GM12874 (cell line): ENCODE measurements around the gene TBC1D24.
A peak's percentile ranks its signal among the peaks of the same experiment; 100 is the strongest.

ENCODE experiments used
- TF ChIP-seq, protein P1 (sequence below): IDR thresholded peaks from 2 replicates; pipeline ENCODE4 v1.5.1; 2011; ENCODE audit warnings: low read depth, mild to moderate bottlenecking, control low read depth, low read length, moderate library complexity; ENCODE audit not compliant: insufficient read depth

The TBC1D24 gene

DNA sequence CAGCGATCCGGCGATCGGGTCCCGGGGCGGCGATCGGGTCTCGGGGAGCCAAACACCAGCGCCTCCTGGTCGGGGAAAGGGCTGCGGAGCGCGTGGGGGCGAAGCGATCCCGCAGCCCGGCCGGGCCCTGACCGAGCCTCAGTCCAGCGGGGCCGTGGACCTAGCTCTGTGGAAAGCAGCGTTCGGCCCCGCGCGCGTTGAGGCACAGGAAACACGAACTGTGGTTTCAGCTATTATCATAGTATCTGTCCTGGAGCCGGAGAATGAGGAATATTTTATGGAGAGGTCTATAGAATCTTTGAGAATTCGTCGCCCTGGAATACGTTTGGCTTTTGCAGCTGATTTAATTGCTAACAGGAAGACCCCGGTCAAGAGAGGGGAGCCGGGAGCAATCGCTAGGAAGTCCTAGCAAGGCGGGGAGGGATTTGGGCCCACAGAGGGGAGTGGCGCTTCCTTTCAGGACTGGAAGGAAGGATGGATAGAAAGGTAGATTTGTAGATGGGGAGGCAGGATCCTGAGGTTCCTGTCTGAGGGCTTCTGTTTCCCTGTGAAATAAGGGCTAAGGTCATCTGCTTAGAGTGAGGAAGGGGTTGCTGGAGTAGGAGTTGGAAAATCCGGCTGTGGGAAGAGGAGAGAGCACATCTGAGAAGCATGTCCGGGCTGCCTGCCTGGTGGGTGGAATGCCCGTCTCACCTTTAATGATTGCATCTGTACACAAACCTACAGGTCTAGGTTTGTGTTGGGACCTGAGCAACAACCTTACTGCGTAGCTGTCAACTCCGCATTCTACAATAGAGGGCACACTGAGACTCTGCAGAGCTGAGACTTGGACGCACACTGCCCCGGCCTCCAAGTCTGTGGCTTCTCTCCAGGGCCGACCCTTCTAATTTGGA, 44.9 kb upstream of the TBC1D24 start:
- TF ChIP-seq, protein P1, sequence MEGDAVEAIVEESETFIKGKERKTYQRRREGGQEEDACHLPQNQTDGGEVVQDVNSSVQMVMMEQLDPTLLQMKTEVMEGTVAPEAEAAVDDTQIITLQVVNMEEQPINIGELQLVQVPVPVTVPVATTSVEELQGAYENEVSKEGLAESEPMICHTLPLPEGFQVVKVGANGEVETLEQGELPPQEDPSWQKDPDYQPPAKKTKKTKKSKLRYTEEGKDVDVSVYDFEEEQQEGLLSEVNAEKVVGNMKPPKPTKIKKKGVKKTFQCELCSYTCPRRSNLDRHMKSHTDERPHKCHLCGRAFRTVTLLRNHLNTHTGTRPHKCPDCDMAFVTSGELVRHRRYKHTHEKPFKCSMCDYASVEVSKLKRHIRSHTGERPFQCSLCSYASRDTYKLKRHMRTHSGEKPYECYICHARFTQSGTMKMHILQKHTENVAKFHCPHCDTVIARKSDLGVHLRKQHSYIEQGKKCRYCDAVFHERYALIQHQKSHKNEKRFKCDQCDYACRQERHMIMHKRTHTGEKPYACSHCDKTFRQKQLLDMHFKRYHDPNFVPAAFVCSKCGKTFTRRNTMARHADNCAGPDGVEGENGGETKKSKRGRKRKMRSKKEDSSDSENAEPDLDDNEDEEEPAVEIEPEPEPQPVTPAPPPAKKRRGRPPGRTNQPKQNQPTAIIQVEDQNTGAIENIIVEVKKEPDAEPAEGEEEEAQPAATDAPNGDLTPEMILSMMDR: peak; percentile 34; the same call in 1 of the 2 replicates

DNA sequence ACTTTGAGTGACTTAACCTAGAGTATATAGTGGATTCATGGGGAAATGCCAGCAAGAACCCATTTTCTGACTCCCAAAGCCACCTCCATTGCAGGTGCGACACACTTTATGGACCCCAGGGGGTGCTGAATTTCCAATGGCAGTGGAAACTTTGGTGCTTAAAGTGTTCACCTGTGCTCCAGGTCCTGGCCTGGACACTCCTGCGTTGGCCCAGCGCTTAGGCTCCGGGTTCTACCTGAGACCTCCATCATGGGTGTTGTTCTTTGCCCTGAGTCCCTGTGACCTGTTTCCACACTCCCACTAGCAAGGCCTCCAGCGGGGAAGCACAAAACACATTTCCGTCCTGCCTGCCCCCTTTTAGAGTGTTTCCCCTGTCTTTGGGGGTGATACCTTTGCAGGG, 42.6 kb upstream of the TBC1D24 start:
- TF ChIP-seq, protein P1: 0 out of 2 replicates have a peak, but pooled peaks have one; percentile 9

DNA sequence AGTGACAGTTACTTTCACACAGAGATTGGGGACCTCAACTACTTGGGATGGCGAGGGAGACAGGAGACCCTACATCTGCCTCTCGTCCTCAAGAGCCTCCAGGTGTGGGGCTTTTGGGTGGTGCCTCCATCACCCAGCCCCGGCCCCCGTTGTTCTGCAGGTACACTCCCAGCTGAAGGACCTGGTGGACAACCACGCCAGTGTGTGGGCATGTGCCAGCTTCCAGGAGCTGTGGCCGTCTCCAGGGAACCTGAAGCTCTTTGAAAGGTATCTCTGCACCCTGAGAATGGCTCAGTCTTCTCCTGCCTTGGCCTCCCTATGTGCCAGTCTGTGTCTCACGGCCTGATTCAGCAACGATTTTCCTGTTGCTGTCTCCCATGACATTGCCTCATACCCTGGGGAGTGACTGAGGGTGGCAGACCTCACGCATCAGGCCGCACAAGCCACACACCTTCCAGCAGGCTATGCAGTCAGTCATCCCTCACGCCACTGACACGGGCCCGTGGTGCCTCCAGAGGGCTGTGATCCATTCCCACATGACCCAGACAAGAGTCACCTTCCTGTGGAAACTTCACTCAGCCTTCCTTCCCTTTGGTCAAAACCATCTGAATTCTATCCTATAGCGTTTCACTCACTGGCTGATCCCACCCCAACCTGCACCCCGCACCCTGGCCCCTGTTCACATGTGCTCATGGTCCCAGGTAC, 42.0 kb upstream of the TBC1D24 start:
- TF ChIP-seq, protein P1: no peak

DNA sequence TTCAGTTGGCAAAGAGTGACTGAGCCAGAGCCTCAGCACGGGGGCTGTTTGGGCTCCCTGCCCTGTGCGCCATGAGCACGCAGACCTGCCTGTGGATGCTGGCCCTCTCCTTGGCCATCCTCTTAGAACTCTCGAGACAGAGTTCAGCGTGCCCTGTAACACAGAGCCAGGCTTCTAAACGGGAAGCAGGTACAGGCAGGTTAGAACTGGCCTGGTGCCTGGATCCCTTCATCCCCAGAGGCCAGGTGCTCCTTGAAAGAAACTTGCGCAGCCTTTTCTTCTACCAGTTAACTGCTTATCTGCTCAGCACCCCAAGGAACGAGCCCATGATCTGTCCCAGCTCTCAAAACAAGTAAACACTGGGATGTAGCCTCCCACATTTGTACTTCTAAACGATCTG, 38.8 kb upstream of the TBC1D24 start:
- TF ChIP-seq, protein P1: no peak

DNA sequence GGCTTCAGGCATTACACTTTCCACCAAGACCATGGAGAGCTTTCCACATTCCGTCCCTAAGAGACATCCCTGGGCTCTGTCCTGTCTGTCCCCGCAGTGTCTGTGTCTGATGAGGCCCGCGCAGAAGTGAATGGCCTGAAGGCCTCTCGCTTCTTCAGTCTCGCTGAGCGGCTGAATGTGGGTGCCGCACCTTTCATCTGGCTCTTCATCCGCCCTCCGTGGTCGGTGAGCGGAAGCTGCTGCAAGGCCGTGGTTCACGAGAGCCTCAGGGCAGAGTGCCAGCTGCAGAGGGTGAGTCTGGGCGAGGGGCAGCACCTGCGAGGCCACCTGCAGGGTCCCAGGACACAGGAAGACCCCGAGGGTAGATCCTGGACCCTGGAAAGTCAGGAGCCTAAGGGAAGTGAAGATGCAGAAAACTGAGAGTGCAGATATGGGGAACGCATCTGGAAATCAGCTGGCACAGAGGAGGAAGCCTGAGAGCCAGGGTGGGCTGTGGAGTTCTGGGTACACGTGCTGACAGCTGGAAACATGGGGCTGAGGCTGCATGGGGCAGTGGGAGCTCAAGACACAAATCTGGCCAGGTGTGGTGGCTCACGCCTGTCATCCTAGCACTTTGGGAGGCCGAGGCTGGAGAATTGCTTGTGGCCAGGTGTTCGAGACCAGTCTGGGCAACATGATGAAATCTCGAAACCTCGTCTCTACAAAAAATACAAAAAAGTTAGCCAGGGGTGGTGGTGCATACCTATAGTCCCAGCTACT, 37.7 kb upstream of the TBC1D24 start:
- TF ChIP-seq, protein P1: no peak

DNA sequence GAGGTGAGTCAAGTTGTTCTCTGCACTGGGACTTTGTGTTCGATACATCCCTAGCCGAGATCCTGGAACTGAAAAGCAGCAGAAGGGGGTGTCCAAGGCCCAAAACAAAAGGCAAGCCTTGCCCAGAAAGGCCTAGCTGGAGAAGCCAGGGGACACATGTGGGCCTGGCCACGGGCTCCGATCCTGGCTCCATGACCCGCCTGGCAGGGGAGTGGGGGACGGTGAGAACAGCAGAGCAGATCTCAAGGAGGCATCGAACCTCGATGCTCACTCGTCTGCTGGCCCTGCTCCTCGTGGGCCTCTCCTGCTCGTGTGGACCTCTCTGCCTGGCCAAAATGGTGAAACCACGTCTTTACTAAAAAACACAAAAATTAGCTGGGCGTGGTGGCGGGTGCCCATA, 36.8 kb upstream of the TBC1D24 start:
- TF ChIP-seq, protein P1: no peak

DNA sequence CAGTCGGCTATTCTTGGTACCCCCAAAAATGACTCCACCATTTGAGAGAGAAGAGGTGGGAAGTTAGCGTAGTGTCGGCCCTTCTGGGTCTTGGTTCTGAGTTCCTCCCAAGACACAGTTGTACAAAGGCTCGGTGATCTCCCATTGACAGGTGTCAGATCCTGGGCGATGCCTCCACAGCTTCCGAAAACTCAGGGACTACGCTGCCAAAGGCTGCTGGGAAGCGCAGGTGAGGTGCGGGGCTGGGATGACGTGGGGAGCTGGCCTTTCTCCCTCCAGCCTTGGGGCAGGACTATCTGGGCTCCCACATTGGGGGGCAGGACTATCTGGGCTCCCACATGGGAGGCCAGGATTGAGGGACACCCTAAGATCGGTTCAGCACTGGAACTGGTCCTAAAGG, 35.3 kb upstream of the TBC1D24 start:
- TF ChIP-seq, protein P1: no peak
